ENCODE results near the gene THOC5. TPM values are rescaled to one million over a fixed set of nuclear protein-coding genes. Genes with fewer than 3 reads are reported as not detected.

Gene THOC5
- total RNA-seq, 1 donor: 53.1 TPM

GRCh38 chr22:29475550-29475949 lies 78.0 kb downstream of the THOC5 start:
- TF ChIP-seq CTCF (IDR thresholded peaks at IDR 0.05; ENCODE audit: insufficient read depth, low read length): no peak
- no peak overlapping the region for H3K4me3 ChIP-seq (ENCODE audit: low read depth, low read length)
- DNase-seq (ENCODE audit: low read depth): no peak

DNA sequence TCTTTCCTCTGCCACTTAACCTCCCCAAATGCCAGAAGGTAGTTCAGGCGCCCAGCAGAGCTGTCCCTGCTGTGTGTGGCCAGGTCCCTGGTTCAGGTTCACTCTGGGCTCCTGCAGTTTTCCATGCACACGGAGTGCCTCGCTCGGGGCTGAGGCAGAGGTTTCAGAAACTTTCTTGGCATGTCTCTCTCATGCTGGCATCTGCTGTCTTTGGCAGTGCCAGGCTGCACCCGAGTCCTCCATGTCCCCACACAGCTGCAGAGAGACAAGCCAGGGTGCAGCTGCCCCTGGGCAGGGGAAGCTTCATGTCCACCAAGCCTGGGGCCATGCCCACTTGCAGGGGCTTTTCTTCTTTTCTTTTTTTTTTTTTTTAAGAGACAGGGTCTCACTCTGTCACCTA lies 80.6 kb downstream of the THOC5 start:
- DNase-seq (ENCODE audit: low read depth): no peak
- H3K4me3 ChIP-seq (ENCODE audit: low read depth, low read length): no peak overlapping the region
- no peak for TF ChIP-seq CTCF (IDR thresholded peaks at IDR 0.05; ENCODE audit: insufficient read depth, low read length)

- peak; percentile 70 for TF ChIP-seq CTCF (IDR thresholded peaks at IDR 0.05; ENCODE audit: insufficient read depth, low read length)
- peak; percentile 34 for DNase-seq (ENCODE audit: low read depth)
- H3K4me3 ChIP-seq (ENCODE audit: low read depth, low read length): peak overlapping the region; percentile 44
Observed at GRCh38 chr22:29470159-29470855, 83.2 kb downstream of the THOC5 start.

DNA sequence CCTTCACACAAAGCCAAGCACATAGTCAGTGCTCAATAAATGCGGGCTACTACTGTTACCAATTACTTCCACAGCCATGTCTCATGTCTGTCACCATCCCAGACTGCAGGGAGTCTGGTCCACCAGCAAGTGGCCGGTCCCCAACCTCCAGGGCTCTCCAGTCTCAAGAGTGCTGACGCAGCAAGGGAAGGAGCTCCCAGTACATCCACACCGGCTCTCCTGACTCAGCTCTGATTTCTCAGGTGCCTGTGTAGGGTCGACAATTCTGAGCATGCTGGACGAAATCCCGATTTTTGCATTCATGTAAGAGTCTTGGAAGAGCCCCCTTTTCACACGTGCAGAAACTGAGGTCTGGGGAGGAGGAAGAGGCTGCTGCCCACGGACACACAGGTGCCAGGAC lies 83.8 kb downstream of the THOC5 start:
- DNase-seq (ENCODE audit: low read depth): no peak
- TF ChIP-seq CTCF (IDR thresholded peaks at IDR 0.05; ENCODE audit: insufficient read depth, low read length): no peak
- H3K4me3 ChIP-seq (ENCODE audit: low read depth, low read length): no peak overlapping the region

- no peak for TF ChIP-seq CTCF (IDR thresholded peaks at IDR 0.05; ENCODE audit: insufficient read depth, low read length)
- no peak overlapping the region for H3K4me3 ChIP-seq (ENCODE audit: low read depth, low read length)
- no peak for DNase-seq (ENCODE audit: low read depth)
Observed at GRCh38 chr22:29464581-29464980, 89.0 kb downstream of the THOC5 start.

DNA sequence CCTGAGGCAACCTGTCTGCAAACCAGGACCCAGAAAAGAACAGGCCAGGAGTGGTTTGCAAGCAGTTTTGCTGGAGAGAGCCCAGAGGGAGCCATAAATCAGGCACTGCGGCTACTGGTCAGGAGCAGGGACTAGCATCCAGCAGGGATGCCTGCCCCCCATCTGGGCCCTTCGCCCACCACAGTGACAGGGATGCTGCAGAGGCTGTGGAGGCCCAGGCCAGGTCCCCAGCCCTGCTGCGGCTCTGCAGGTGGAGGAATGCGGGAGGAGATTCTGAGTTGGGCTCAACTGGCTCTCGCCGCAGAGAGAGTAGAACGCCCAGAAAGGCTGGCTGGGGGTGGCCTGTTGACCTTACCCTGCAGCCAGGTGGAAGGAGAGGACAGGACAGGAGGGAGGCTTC lies 89.9 kb downstream of the THOC5 start:
- DNase-seq (ENCODE audit: low read depth): no peak
- no peak for TF ChIP-seq CTCF (IDR thresholded peaks at IDR 0.05; ENCODE audit: insufficient read depth, low read length)
- H3K4me3 ChIP-seq (ENCODE audit: low read depth, low read length): no peak overlapping the region

- no peak for DNase-seq (ENCODE audit: low read depth)
- H3K4me3 ChIP-seq (ENCODE audit: low read depth, low read length): no peak overlapping the region
- no peak for TF ChIP-seq CTCF (IDR thresholded peaks at IDR 0.05; ENCODE audit: insufficient read depth, low read length)
Observed at GRCh38 chr22:29461263-29461662, 92.3 kb downstream of the THOC5 start.
